BE2C (cell line): ENCODE measurements around the gene NDUFAF2.

Experiments used
- DNase-seq: peaks from one replicate; pipeline ENCODE4 v3.0.0-alpha.2; 2020
- H3K27me3 ChIP-seq: fragments of 250-450 bp; sonication (Bioruptor Pico); 2 replicates; pipeline ENCODE4 v1.5.1; 2020; ENCODE audit warnings: mild to moderate bottlenecking
- H3K36me3 ChIP-seq: fragments of 250-450 bp; sonication (Bioruptor Pico); 2 replicates; pipeline ENCODE4 v1.5.1; 2020; ENCODE audit warnings: mild to moderate bottlenecking
- H3K4me1 ChIP-seq: fragments of 250-450 bp; sonication (Bioruptor Pico); 2 replicates; pipeline ENCODE4 v1.5.1; 2020
- H3K4me3 ChIP-seq: 2 replicates; pipeline ENCODE4 v1.5.1; 2011; ENCODE audit warnings: low read depth, low read length
- H3K9me3 ChIP-seq: fragments of 250-450 bp; sonication (Bioruptor Pico); 2 replicates; pipeline ENCODE4 v1.5.1; 2020
- TF ChIP-seq, protein P1 (sequence below): IDR thresholded peaks from 2 replicates; pipeline ENCODE4 v1.5.1; 2012; ENCODE audit warnings: mild to moderate bottlenecking, low read depth, low read length

NDUFAF2 gene

DNA sequence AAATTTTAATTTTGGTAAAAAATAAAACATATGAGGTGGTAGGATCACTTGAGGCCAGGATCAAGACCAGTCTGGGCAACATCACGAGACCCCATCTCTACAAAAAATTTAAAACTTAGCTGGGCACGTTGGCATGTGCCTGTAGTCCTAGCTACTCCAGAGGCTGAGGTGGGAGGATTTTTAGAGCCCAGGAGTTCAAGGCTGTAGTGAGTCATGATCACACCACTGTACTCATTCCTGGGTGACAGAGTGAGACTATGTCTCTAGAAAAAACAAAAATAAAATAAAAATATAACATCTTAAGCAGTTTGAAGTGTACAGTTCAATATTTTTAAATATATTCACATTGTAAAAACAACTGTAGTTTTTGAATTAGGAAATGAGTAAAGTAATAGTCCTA is 108.9 kb downstream of the NDUFAF2 start:
- no peaks in the 10 kb centered on the region for H3K36me3 ChIP-seq
- DNase-seq = no peak
- no peaks in the 10 kb centered on the region for H3K4me1 ChIP-seq
- TF ChIP-seq, protein P1, sequence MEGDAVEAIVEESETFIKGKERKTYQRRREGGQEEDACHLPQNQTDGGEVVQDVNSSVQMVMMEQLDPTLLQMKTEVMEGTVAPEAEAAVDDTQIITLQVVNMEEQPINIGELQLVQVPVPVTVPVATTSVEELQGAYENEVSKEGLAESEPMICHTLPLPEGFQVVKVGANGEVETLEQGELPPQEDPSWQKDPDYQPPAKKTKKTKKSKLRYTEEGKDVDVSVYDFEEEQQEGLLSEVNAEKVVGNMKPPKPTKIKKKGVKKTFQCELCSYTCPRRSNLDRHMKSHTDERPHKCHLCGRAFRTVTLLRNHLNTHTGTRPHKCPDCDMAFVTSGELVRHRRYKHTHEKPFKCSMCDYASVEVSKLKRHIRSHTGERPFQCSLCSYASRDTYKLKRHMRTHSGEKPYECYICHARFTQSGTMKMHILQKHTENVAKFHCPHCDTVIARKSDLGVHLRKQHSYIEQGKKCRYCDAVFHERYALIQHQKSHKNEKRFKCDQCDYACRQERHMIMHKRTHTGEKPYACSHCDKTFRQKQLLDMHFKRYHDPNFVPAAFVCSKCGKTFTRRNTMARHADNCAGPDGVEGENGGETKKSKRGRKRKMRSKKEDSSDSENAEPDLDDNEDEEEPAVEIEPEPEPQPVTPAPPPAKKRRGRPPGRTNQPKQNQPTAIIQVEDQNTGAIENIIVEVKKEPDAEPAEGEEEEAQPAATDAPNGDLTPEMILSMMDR = no peak
- no peak overlapping the region for H3K4me3 ChIP-seq
- no peaks in the 10 kb centered on the region for H3K27me3 ChIP-seq
- no peaks in the 10 kb centered on the region for H3K9me3 ChIP-seq

- DNase-seq = no peak
- TF ChIP-seq, protein P1 = peak; percentile 84
- Histone ChIP-seq H3K36me3 (no peaks in the 10 kb centered on the region), H3K4me1 (no peaks in the 10 kb centered on the region), H3K4me3 (no peak overlapping the region), H3K9me3 (no peaks in the 10 kb centered on the region), H3K27me3 (no peaks in the 10 kb centered on the region)
Observed at GRCh38 chr5:61055434-61056006, 110.5 kb downstream of the NDUFAF2 start.

GRCh38 chr5:61059499-61059898 is 114.5 kb downstream of the NDUFAF2 start:
- no peaks in the 10 kb centered on the region for H3K9me3 ChIP-seq
- H3K27me3 ChIP-seq = no peaks in the 10 kb centered on the region
- no peaks in the 10 kb centered on the region for H3K36me3 ChIP-seq
- TF ChIP-seq, protein P1 = no peak
- H3K4me1 ChIP-seq = no peaks in the 10 kb centered on the region
- DNase-seq = no peak
- no peak overlapping the region for H3K4me3 ChIP-seq

DNA sequence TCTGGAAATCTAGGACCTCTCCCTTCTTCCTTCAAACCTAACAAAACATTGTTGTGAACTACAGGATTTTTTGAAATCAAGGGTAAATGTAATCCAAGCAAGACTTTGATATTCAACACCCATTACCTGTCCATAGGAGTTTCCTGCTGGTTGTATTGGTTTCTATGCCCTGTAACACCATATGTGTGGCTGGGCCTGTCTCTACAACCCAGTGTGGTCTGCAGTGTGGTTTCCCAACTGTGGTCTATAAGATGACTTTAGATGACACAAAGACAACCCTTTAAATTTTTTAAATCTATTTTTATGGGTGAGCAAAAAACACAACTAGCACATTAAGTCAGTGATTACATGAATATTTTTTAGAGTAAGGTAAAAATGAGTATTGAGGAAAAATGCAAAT is 124.1 kb downstream of the NDUFAF2 start:
- TF ChIP-seq, protein P1 = no peak

DNA sequence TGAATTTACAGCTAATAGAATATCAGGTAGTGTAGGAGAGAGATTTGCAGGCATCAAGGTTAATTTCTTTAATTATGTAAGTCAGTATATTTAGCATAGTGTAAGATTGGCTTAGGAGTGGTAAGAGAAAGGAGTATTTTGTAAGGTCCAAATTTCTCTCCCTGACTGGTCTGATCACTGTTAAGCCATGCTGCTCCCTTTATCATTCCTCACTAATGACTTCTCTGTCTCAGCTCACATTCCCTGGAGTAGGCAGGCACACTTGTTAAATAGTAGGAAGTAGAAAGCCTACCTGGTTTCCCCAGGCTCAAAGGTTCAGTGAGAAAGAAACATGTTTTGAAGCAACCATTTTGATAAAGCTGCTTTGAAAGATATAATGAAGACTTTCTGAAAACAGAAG is 126.5 kb downstream of the NDUFAF2 start:
- TF ChIP-seq, protein P1 = no peak
- no peak overlapping the region for H3K4me3 ChIP-seq
- no peak for DNase-seq

More for the DNA sequence above, 124.1 kb downstream of the NDUFAF2 start:
- no peaks in the 10 kb centered on the region for H3K9me3 ChIP-seq
- peaks cover 6% of the 10 kb centered on the region for H3K4me1 ChIP-seq
- DNase-seq = no peak
- H3K36me3 ChIP-seq = no peaks in the 10 kb centered on the region
- H3K27me3 ChIP-seq = no peaks in the 10 kb centered on the region
- no peak overlapping the region for H3K4me3 ChIP-seq

DNA sequence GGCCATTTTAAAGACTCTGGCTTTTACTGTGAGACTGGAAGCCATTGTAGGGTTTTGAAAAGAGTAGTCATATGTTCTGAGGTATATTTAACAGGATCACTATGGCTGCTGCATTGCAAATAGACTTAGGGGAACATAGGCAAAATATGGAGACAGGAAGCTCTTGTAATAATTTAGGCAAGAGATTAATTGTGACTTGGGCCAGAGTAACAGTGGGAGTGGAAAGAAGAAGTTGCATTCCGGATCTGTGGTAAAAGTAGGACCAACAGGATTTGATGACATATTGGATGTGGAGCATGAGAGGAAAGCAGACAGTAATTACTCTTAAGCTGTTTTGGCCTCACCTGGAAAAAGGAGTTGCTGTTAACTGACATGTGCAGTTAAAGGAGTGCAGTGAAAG is 131.6 kb downstream of the NDUFAF2 start:
- Histone ChIP-seq H3K36me3 (no peaks in the 10 kb centered on the region), H3K4me3 (no peak overlapping the region), H3K9me3 (no peaks in the 10 kb centered on the region), H3K27me3 (no peaks in the 10 kb centered on the region), H3K4me1 (peaks cover 5% of the 10 kb centered on the region)
- no peak for DNase-seq
- TF ChIP-seq, protein P1 = no peak

More for the DNA sequence above, 126.5 kb downstream of the NDUFAF2 start:
- Histone ChIP-seq H3K4me1 (peaks cover 6% of the 10 kb centered on the region), H3K36me3 (no peaks in the 10 kb centered on the region), H3K27me3 (no peaks in the 10 kb centered on the region), H3K9me3 (no peaks in the 10 kb centered on the region)
